Activated CD4-positive, CD25-positive, alpha-beta regulatory T cell treated with anti-CD3 and anti-CD28 coated beads, Interleukin-2, amount 50 U/mL, for 16 hours (primary cell): ENCODE measurements around the gene ZNF319.

Experiments
- DNase-seq: peaks from one replicate; pipeline ENCODE4 v3.0.0-alpha.2; 2020; ENCODE audit warnings: low read depth, low spot score

The ZNF319 gene

GRCh38 chr16:57999971-58000705 is at the start of gene ZNF319:
Gene ZNF319 (minus strand): TSS chr16:58000672. CDS start chr16:57998265, 2,407 bp downstream.
- no peak for DNase-seq

DNA sequence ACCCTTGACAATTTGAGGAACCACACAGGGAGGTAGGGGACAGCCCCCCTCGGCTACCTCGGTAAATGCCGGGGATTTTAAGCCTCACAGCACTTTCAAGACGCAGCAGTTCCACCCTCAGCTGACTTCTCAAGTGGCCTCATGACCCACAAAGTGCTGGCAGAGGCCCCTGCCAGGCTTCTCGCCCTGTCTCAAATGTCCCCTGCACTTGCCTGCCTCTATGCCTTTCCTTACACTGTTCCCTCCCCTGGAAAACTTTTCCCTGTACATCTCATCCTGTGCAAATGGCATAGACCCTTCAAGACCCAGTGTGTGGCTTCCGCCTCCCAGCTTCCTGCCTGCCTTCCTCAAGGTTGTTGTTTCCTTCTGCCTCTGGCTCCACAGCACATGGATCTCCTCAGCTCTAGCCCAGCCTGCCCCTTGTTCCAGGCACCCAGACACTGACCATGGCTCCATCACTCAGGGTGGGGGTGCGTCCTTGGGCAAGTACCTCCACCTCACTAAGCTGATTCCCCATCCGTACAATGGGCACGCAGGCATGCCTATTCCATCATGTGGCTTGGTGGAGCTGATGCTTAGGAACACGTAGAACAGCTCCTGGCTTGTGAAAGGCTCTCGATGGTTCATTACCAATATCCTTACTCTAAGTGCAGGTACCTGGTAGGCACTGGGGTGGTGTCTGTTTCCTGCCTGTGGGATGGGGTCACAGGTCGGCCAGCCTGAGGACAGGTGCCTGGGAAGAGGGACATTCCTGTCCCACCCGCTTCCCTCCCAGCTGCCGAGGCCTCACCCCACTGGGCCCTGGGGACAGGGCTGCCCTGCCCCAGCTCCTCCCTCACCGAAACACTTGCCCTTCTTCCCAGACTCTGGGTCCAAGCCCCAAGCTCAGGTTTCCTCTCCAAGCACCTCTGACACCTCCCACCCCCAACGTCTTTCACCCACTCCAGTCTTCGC is 49.0 kb upstream of the ZNF319 start:
- DNase-seq, result no peak

GRCh38 chr16:58048494-58049231 is 48.2 kb upstream of the ZNF319 start:
- no peak for DNase-seq

- no peak for DNase-seq
These were observed 47.3 kb upstream of the ZNF319 start for GRCh38 chr16:58047557-58048348.

GRCh38 chr16:58046936-58047335 is 46.5 kb upstream of the ZNF319 start:
- no peak for DNase-seq

DNA sequence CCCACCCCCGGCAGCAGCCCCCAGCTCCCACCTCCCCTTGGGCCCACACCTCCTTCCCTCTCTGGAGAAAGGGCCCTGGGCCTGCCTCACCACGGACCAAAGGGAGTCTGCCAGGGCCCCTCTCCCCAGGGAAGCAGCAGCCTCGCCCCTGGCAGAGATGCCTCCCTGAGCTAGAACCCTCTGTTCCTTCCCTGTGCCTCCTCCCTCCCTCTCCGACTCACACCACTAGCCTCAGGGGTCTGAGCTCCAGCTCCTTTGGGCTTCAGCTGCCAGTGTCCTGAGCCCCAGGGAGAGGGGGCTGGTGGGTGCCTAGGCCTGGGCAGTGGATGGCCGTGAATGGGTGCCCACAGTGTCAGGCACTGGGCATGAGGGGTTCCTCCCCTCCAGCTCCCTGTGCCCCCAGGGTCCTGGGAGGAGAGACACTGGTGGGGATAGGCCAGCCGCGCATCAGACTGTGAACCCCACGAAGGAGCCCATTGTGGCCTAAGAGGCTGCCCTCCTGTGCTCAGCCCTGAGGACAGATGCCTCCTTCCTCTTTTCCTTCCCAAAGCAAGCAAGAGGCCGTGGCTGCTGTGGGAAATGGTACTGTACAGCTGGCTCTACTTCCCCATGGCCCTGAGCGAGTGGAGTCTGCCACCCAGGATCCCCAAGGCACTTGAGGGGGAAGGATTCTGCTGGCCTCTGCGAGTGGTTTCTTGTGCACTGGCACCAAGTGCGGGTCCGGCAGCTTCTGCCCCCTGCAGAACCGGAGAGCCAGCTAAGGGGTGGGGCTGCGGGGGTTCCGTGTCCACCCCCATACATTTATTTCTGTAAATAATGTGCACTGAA is 45.8 kb upstream of the ZNF319 start:
- no peak for DNase-seq

DNA sequence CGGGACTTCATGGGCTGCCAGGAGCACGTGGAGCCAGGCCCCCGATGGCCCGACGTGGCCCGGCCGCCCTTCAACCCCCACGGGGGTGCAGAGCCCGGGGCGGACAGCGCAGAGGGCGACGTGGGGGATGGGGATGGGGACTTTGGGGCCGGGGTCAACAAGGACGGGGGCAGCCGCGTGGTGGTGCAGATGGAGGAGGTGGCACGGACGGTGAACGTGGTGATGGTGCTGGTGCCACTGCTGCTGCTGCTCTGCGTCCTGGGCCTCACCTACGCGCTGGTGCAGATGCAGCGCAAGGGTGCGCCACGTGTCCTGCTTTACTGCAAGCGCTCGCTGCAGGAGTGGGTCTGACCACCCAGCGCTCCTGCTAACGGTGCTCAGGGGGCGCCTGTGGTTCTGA is 44.6 kb upstream of the ZNF319 start:
- no peak for DNase-seq

- DNase-seq, result no peak
These were observed 44.0 kb upstream of the ZNF319 start for GRCh38 chr16:58044266-58045019.

DNA sequence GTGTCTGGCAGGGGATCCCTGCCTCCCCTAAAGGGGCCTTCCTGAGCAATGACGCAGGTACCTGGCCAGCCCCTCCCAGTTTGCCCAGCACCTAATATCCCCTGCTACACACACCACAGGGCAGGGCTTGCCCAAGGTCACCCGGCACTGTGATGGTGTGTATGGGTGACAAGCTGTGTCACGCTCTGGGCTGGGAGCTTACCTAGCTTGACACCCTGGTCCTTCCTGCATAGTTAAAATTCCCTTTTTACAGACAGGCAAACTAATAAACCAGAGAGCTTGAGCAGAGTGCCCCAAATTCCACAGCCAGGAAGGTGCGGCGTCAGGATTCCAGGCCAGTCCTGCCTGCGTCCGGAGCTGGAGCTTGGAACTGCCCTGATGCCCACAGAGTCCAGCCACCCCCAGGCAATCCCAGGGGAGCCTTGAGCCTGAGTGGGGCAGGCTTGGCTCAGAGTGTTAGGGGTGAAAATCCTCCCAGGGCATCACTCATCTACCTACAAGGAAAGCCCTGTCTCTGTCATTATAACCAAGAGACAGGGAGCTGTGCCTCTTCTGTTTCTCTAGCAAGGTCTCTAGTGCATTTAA is 43.2 kb upstream of the ZNF319 start:
- no peak for DNase-seq

- no peak for DNase-seq
These were observed 42.5 kb upstream of the ZNF319 start for GRCh38 chr16:58042886-58043515.

DNA sequence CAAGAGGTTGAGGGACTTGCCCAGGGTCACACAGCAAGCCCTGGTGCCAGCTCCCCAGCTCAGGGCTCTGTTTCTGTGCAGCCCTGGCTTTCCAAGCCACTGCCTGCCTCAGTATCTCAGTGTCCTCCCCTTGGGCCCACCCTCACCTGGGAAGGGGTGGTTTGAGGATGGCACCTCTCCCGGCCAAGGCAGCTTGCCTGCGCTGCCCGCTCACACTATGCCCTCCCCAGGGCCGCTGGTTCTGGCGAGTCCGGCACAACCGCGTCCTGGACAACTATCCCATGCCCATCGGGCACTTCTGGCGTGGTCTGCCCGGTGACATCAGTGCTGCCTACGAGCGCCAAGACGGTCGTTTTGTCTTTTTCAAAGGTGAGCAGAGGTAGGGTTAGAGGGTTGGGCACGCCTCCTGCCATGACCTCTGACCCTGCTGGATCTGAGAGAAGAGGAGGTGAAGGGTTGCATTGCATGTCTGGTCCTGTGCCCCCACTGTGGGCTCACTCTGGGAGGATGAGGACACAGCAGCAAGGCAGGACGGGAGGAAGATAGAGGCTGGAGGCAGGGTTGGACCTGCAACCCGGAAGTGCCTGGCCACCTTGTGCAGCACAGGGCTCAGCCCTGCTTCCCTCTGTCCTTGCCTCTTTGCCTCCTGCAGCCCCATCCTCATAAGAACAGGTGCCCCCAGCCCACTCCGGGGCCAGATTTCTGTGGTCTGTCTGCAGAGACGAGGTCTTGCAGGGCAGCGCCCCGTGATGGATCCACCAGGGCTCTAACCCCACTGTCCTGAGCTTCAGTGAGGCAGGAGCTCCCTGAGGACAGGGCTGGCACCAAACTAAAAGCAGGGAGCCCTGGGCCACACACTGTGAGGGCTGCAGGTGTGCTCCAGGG is 41.8 kb upstream of the ZNF319 start:
- DNase-seq, result no peak

DNA sequence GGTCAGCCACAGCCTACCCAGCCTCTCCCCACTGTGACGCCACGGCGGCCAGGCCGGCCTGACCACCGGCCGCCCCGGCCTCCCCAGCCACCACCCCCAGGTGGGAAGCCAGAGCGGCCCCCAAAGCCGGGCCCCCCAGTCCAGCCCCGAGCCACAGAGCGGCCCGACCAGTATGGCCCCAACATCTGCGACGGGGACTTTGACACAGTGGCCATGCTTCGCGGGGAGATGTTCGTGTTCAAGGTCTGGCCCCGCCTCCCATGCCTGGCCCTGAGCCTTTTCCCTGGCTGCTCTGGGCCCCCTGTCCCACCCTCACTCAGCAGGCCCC is 41.1 kb upstream of the ZNF319 start:
- DNase-seq, result no peak

- no peak for DNase-seq
These were observed 40.6 kb upstream of the ZNF319 start for GRCh38 chr16:58040945-58041627.

DNA sequence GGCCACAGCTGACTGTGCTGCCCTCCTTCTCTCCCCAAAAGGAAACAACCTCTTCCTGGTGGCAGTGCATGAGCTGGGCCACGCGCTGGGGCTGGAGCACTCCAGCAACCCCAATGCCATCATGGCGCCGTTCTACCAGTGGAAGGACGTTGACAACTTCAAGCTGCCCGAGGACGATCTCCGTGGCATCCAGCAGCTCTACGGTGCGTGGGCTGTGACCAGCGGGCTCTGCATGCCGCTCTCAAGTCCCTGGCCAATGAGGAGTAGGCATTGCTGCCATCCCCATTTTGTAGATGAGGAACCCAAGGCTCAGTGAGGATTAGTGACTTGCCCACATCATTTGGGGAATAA is 40.0 kb upstream of the ZNF319 start:
- no peak for DNase-seq

- DNase-seq, result no peak
These were observed 39.5 kb upstream of the ZNF319 start for GRCh38 chr16:58039829-58040495.

- no peak for DNase-seq
These were observed 37.8 kb upstream of the ZNF319 start for GRCh38 chr16:58038219-58038641.
